CD4-positive, alpha-beta T cell treated with Interleukin-17A for 4 hours (primary cell): ENCODE measurements around the gene DDTL.

Source experiments
- DNase-seq: peaks from one replicate; pipeline ENCODE4 v3.0.0-alpha.2; 2020; ENCODE audit warnings: mixed read lengths

Gene DDTL

GRCh38 chr22:24007253-24008021, 40.7 kb downstream of the DDTL start:
- DNase-seq, result no peak

GRCh38 chr22:24008022-24008283, 41.3 kb downstream of the DDTL start:
- DNase-seq, result no peak

- DNase-seq, result no peak
These were observed 41.9 kb downstream of the DDTL start for GRCh38 chr22:24008381-24009226.

- DNase-seq, result no peak
These were observed 42.7 kb downstream of the DDTL start for GRCh38 chr22:24009227-24010017.

- no peak for DNase-seq
These were observed 43.3 kb downstream of the DDTL start for GRCh38 chr22:24010018-24010391.

- no peak for DNase-seq
These were observed 45.0 kb downstream of the DDTL start for GRCh38 chr22:24011735-24012068.

- no peak for DNase-seq
These were observed 49.5 kb downstream of the DDTL start for GRCh38 chr22:24016156-24016555.

- DNase-seq, result no peak
These were observed 54.6 kb downstream of the DDTL start for GRCh38 chr22:24021304-24021703.
